H54 (cell line): Measurements from ENCODE around the gene TUT4.

Experiments
- DNase-seq: peaks from one replicate; pipeline ENCODE4 v3.0.0; 2011; ENCODE audit warnings: low spot score, mixed read lengths; ENCODE audit not compliant: insufficient read length
- FAIRE-seq: peaks from 3 replicates; lab custom pipeline; 2011; peaks lifted over from hg19 to GRCh38; lab: Jason Lieb, UNC
- POLR2A ChIP-seq: IDR thresholded peaks from 2 replicates; pipeline ENCODE4 v1.6.1; 2011; ENCODE audit warnings: low read depth, mild to moderate bottlenecking, low read length

The TUT4 gene

DNA sequence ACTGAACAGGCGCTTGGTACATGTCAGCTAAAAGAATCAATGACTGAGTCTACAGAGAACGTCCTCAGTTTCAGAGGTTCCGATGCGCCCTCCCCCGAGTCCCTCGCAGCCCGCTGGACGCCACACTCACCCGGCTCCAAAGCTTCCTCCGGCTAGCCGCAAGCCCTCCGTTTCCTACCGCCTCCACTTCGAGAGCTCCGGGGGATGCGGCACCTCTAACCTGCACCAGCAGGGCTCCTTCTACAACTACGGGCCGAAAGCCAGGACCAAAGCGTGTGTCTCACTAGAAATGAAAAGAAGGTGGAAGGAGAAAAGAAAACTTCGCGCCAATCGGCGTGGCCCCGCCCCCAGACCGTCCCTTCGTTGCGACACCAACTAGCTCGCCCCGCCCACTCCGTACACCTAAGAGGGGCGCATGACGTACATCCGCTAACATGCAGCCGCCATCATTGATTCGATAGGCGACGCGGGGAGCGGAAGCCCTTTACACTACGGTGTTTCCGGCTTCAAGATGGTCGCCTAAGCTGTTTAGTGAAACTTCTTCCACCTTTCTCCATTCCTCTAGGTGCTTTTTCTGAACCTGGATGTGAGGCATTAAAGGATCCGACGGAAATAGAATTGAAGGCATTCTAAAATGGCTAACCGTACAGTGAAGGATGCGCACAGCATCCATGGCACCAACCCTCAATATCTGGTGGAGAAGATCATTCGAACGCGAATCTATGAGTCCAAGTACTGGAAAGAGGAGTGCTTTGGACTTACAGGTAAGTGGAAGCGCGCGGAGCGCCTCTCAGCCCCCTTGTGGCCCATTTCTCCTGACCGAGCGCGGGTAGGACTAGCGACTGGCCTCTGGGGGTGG is 148.5 kb downstream of the TUT4 start, which contains the start of the genes ORC1 and PRPF38A:
Gene ORC1 (minus strand): TSS at position 308 of the 859 bp plus-strand sequence. CDS start 2,200 bp downstream, outside the sequence.
Gene PRPF38A (plus strand): TSS at position 487 of the 859 bp plus-strand sequence. CDS start 148 bp downstream, at position 635.
- FAIRE-seq (peak; percentile 94), DNase-seq (peak; percentile 69)
- TF ChIP-seq POLR2A, result peak; percentile 60

DNA sequence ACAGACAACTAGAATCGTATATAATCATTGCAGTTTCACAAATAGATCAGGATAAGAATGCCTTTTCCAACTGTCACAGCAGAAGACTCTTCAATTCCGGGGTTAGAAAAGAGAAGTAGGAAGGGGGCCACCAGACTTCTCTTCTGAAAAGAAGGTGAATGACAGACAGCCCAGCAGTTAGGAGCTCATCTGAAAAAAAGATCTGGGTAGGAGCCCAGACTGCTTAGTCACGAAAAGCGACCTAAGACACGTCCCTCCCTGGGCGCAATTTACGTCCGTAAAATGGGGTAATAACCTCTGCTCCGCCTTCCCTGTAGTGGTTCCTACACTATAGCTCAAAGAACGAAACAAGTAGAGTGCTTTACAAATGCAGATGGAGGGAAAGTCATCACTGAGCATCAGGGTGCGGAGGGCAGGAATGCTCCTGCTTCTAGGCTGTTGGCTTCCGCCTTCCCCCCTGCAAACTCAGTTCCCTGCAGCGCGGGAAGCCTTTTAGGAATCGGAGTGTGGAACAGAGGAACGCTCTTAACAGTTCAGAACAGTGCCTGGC is 149.3 kb downstream of the TUT4 start:
- no peak for TF ChIP-seq POLR2A
- DNase-seq (peak; percentile 52), FAIRE-seq (peak; percentile 74)

- DNase-seq (no peak), FAIRE-seq (no peak)
- TF ChIP-seq POLR2A, result no peak
Measured at GRCh38 chr1:52402860-52403240, 150.0 kb downstream of the TUT4 start.

DNA sequence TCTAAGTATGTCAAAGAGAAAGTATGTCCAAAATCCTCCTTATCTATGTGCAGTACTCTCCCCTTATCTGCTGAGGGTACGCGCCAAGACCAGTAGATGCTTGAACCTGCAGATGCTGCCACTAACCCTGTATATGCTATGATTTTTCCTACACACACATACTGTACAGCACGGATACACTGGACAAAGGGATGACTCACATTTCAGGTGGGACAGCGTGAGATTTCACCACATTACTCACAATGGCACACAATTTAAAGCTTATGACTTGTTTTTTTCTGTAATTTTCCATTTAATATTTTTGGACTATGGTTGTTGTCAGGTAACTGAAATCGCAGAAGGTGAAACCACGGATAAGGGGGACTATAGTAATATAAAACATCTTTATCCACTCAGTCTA is 152.8 kb downstream of the TUT4 start:
- TF ChIP-seq POLR2A, result no peak
- FAIRE-seq (no peak), DNase-seq (no peak)

DNA sequence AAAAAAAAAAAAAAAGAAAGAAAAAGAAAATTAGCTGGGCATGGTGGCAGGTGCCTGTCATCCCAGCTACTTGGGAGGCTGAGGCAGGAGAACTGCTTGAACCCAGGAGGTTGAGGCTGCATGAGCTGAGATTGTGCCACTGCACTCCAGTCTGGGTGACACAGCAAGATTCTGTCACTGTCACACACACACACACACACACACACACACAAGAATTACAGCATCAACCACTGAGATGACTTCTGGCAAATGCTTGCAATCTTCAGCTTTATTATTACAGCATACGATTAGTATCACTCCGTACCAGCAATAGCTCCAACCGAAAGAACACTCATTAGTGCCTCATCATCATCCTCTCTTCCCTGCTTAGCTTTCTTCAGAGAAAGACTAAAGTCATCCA is 153.3 kb downstream of the TUT4 start:
- FAIRE-seq (no peak), DNase-seq (no peak)
- TF ChIP-seq POLR2A, result no peak

GRCh38 chr1:52393174-52393573 is 159.7 kb downstream of the TUT4 start:
- FAIRE-seq (no peak), DNase-seq (no peak)
- TF ChIP-seq POLR2A, result no peak

DNA sequence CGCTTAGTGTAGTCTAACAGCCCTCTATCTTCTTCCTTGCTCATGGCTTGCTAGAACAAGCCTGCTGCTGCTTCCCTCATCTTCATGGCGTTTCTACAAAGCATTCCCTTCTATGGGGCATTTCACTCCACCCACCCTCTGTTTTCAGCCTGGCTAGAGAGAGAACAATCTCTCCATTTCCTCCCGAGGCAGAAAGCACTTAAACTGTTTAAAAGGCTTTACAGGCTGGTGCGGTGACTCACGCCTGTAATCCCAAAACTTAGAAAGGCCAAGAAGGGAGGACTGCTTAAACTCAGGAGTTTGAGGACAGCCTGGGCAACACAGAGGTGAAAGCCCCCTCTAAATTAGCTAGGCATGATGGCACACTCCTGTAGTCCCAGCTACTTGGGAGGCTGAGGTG is 166.4 kb downstream of the TUT4 start:
- no peak for TF ChIP-seq POLR2A
- no peak for FAIRE-seq
- DNase-seq, result no peak

DNA sequence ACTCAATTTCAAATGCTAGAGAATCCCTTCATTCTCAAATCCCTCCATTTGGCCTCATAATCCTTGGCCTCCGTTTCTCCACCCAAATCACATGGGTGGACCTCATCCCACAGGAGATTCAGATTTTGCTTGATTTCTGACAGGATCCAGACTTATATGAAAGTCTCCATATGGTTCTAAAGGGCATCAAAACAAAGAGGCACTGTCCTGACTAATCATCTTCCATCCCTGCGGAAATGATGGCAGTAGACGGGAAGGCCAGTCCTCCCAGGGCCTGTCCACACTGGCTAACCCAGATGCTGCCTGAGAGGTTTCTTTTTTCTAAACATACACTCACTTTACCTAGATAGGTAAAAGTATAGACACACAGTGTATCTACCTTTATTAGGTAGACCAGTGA is 167.5 kb downstream of the TUT4 start:
- FAIRE-seq, result no peak
- no peak for TF ChIP-seq POLR2A

More for the DNA sequence above, 167.5 kb downstream of the TUT4 start:
- DNase-seq, result no peak
